Neural progenitor cell (in vitro differentiated cells): Measurements from ENCODE around the gene GP1BB. TPM values are rescaled to one million over a fixed set of nuclear protein-coding genes. Genes with fewer than 3 reads are reported as not detected.
A peak's percentile ranks its signal among the peaks of the same experiment; 100 is the strongest.

Source experiments
- DNase-seq: peaks from one replicate; pipeline ENCODE4 v3.0.0-alpha.2; 2016; ENCODE audit warnings: low spot score
- H2AFZ ChIP-seq: fragments of 200-600 bp; sonication (generic); replicated peaks from 2 replicates; pipeline ENCODE4 v1.6.1; 2016; ENCODE audit warnings: antibody characterized with exemption
- H3F3A ChIP-seq: fragments of 200-600 bp; sonication (generic); 2 replicates; pipeline ENCODE4 v1.6.1; 2016; ENCODE audit warnings: antibody characterized with exemption, low read depth
- H3K27ac ChIP-seq: fragments of 200-600 bp; sonication (generic); 2 replicates; pipeline ENCODE4 v1.5.1; 2016; ENCODE audit warnings: mild to moderate bottlenecking
- H3K27me3 ChIP-seq: fragments of 200-600 bp; sonication (generic); 2 replicates; pipeline ENCODE4 v1.6.1; 2016; ENCODE audit warnings: mild to moderate bottlenecking, moderate library complexity
- H3K36me3 ChIP-seq: fragments of 200-600 bp; sonication (generic); 2 replicates; pipeline ENCODE4 v1.5.1; 2016
- H3K4me1 ChIP-seq: fragments of 200-600 bp; sonication (generic); 2 replicates; pipeline ENCODE4 v1.6.1; 2016; ENCODE audit warnings: mixed run types
- H3K4me2 ChIP-seq: fragments of 200-600 bp; sonication (generic); 2 replicates; pipeline ENCODE4 v1.6.1; 2016
- H3K4me3 ChIP-seq: fragments of 200-600 bp; sonication (generic); 2 replicates; pipeline ENCODE4 v1.5.1; 2016
- H3K79me2 ChIP-seq: fragments of 200-600 bp; sonication (generic); 2 replicates; pipeline ENCODE4 v1.6.1; 2016; ENCODE audit warnings: low read depth
- H3K9ac ChIP-seq: fragments of 200-600 bp; sonication (generic); 2 replicates; pipeline ENCODE4 v1.6.1; 2016
- H3K9me3 ChIP-seq: fragments of 200-600 bp; sonication (generic); 2 replicates; pipeline ENCODE4 v1.5.1; 2016; ENCODE audit warnings: low read depth
- H4K20me1 ChIP-seq: fragments of 200-600 bp; sonication (generic); 2 replicates; pipeline ENCODE4 v1.6.1; 2016; ENCODE audit warnings: low read depth
- H3K27ac Mint-ChIP-seq: 3 replicates; pipeline ENCODE4 v1.8.0; 2021; ENCODE audit warnings: mixed read lengths
- H3K27me3 Mint-ChIP-seq: 2 replicates; pipeline ENCODE4 v1.8.0; 2022; ENCODE audit warnings: low read depth, mild to moderate bottlenecking, inconsistent platforms, moderate library complexity, mixed read lengths; ENCODE audit not compliant: insufficient read depth
- H3K36me3 Mint-ChIP-seq: 3 replicates; pipeline ENCODE4 v1.8.0; 2021; ENCODE audit warnings: mixed read lengths
- H3K4me1 Mint-ChIP-seq: 3 replicates; pipeline ENCODE4 v1.8.0; 2021; ENCODE audit warnings: mixed read lengths
- H3K4me3 Mint-ChIP-seq: 3 replicates; pipeline ENCODE4 v1.8.0; 2021; ENCODE audit warnings: mild to moderate bottlenecking, moderate library complexity, mixed read lengths
- H3K9me3 Mint-ChIP-seq: 3 replicates; pipeline ENCODE4 v1.8.0; 2020; ENCODE audit warnings: mixed read lengths
- CTCF ChIP-seq: fragments of 200-600 bp; sonication (generic); IDR thresholded peaks from 2 replicates; pipeline ENCODE4 v1.5.1; 2017; ENCODE audit warnings: antibody characterized with exemption, mild to moderate bottlenecking
- EZH2 ChIP-seq: fragments of 200-600 bp; sonication (generic); IDR thresholded peaks from 2 replicates; pipeline ENCODE4 v1.6.1; 2017; ENCODE audit warnings: antibody characterized with exemption, mild to moderate bottlenecking, moderate library complexity
- EZH2phosphoT487 ChIP-seq: fragments of 200-600 bp; sonication (generic); IDR thresholded peaks from 2 replicates; pipeline ENCODE4 v1.6.1; 2017; ENCODE audit warnings: antibody characterized with exemption
- total RNA-seq: library from RNA; depleted of rRNA; stranded (reverse); fragments of >200 nt; gene quantifications from 2 replicates; pipeline ENCODE4 v1.2.3, GENCODE V29; 2015; ENCODE audit warnings: low replicate concordance

The GP1BB gene
- total RNA-seq, 1 donor from 2014 or later = not detected

GRCh38 chr22:19743081-19743480 is 19.7 kb downstream of the GP1BB start:
- TF ChIP-seq CTCF (no peak), EZH2 (no peak), EZH2phosphoT487 (no peak)
- no peaks in the 10 kb centered on the region for H3K4me1 Mint-ChIP-seq
- peaks cover under 1% of the 10 kb centered on the region for H3K27me3 Mint-ChIP-seq
- no peak overlapping the region for H3K4me3 ChIP-seq
- H3K36me3 ChIP-seq = no peaks in the 10 kb centered on the region
- peaks cover 1% of the 10 kb centered on the region for H3K27me3 ChIP-seq
- H3K4me1 ChIP-seq = peaks cover 7% of the 10 kb centered on the region
- DNase-seq = no peak
- no peak overlapping the region for H3K4me3 Mint-ChIP-seq
- H3K79me2 ChIP-seq = no peaks in the 10 kb centered on the region
- H3K9me3 Mint-ChIP-seq = no peaks in the 10 kb centered on the region
- H2AFZ ChIP-seq = no peak overlapping the region
- H3K36me3 Mint-ChIP-seq = no peaks in the 10 kb centered on the region
- no peaks in the 10 kb centered on the region for H4K20me1 ChIP-seq
- H3F3A ChIP-seq = no peaks in the 10 kb centered on the region
- no peaks in the 10 kb centered on the region for H3K9me3 ChIP-seq
- H3K9ac ChIP-seq = no peak overlapping the region
- H3K27ac ChIP-seq = no peak overlapping the region
- no peak overlapping the region for H3K27ac Mint-ChIP-seq
- no peak overlapping the region for H3K4me2 ChIP-seq

- no peak overlapping the region for H3K4me3 ChIP-seq
- H3K27ac ChIP-seq = no peak overlapping the region
- H3K9ac ChIP-seq = no peak overlapping the region
- no peaks in the 10 kb centered on the region for H3K36me3 Mint-ChIP-seq
- peaks cover 6% of the 10 kb centered on the region for H3K27me3 Mint-ChIP-seq
- no peaks in the 10 kb centered on the region for H3F3A ChIP-seq
- no peak overlapping the region for H3K4me2 ChIP-seq
- TF ChIP-seq EZH2 (no peak), EZH2phosphoT487 (no peak), CTCF (no peak)
- no peaks in the 10 kb centered on the region for H3K79me2 ChIP-seq
- no peaks in the 10 kb centered on the region for H3K36me3 ChIP-seq
- no peak for DNase-seq
- H3K27ac Mint-ChIP-seq = no peak overlapping the region
- no peak overlapping the region for H3K4me3 Mint-ChIP-seq
- no peaks in the 10 kb centered on the region for H3K9me3 Mint-ChIP-seq
- H3K27me3 ChIP-seq = peaks cover 6% of the 10 kb centered on the region
- no peaks in the 10 kb centered on the region for H3K9me3 ChIP-seq
- H4K20me1 ChIP-seq = no peaks in the 10 kb centered on the region
- no peaks in the 10 kb centered on the region for H3K4me1 Mint-ChIP-seq
- no peak overlapping the region for H2AFZ ChIP-seq
- peaks cover 1% of the 10 kb centered on the region for H3K4me1 ChIP-seq
Observed at GRCh38 chr22:19743651-19744050, 20.3 kb downstream of the GP1BB start.

GRCh38 chr22:19744350-19745006 is 21.1 kb downstream of the GP1BB start:
- Histone ChIP-seq H3K9ac (no peak overlapping the region), H2AFZ (no peak overlapping the region), H4K20me1 (no peaks in the 10 kb centered on the region), H3K4me2 (no peak overlapping the region), H3K4me3 (no peak overlapping the region), H3K36me3 (no peaks in the 10 kb centered on the region), H3K27me3 (peaks cover 6% of the 10 kb centered on the region), H3K79me2 (no peaks in the 10 kb centered on the region), H3F3A (no peaks in the 10 kb centered on the region), H3K27ac (no peak overlapping the region), H3K9me3 (no peaks in the 10 kb centered on the region), H3K4me1 (no peaks in the 10 kb centered on the region)
- Mint-ChIP-seq H3K36me3 (no peaks in the 10 kb centered on the region), H3K4me3 (no peak overlapping the region), H3K27me3 (peaks cover 6% of the 10 kb centered on the region), H3K27ac (peak overlapping the region; percentile 51), H3K9me3 (no peaks in the 10 kb centered on the region), H3K4me1 (peaks cover 4% of the 10 kb centered on the region)
- DNase-seq = no peak
- TF ChIP-seq EZH2phosphoT487 (no peak), CTCF (no peak), EZH2 (no peak)
